HUDEP-2 (cell line): ENCODE results near the gene OR2D3.
"Not testable (repeated sequence)": the region's sequence is repeated elsewhere in the genome, so short reads cannot be mapped to it uniquely, and the experiment has no call there.

Source experiments
- DNase-seq, 76 experiments: peaks; one replicate each; lab custom pipeline; 2025; ENCODE audit not compliant: unreplicated experiment in 76 of 76; lab: John Stamatoyannopoulos, UW

The OR2D3 gene

GRCh38 chr11:6920702-6921101 is at the start of gene OR2D3:
OR2D3 (plus strand) TSS chr11:6921002; CDS start chr11:6921002, 0 bp downstream.
- DNase-seq = no peak

- DNase-seq = no peak
These were observed 49.5 kb upstream of the OR2D3 start for GRCh38 chr11:6871278-6871677.

- DNase-seq = no peak
These were observed 45.0 kb upstream of the OR2D3 start for GRCh38 chr11:6875761-6876160.

- no peak for DNase-seq
These were observed 44.5 kb upstream of the OR2D3 start, which contains the start of gene OR10A4 for GRCh38 chr11:6876325-6876724. OR10A4 (plus strand) TSS chr11:6876625; CDS start chr11:6876648, 23 bp downstream.

- DNase-seq = no peak
These were observed 43.9 kb upstream of the OR2D3 start for GRCh38 chr11:6876914-6877313.

GRCh38 chr11:6882751-6883150 is 38.1 kb upstream of the OR2D3 start:
- DNase-seq = no peak

GRCh38 chr11:6887711-6888110 is 33.1 kb upstream of the OR2D3 start:
- DNase-seq = not testable (repeated sequence)

- no peak for DNase-seq
These were observed 32.0 kb upstream of the OR2D3 start for GRCh38 chr11:6888830-6889229.

- no peak for DNase-seq
These were observed 31.0 kb upstream of the OR2D3 start for GRCh38 chr11:6889835-6890234.

- DNase-seq = no peak
These were observed 28.4 kb upstream of the OR2D3 start, which contains the start of gene OR2D2 for GRCh38 chr11:6892400-6892799. OR2D2 (minus strand) TSS chr11:6892500; CDS start chr11:6892500, 0 bp downstream.

- DNase-seq = no peak
These were observed 26.7 kb upstream of the OR2D3 start for GRCh38 chr11:6894097-6894496.

- DNase-seq = no peak
These were observed 25.8 kb upstream of the OR2D3 start for GRCh38 chr11:6895010-6895409.

- DNase-seq = no peak
These were observed 21.9 kb upstream of the OR2D3 start for GRCh38 chr11:6898911-6899310.

GRCh38 chr11:6900327-6900999 is 20.3 kb upstream of the OR2D3 start:
- no peak for DNase-seq

GRCh38 chr11:6904804-6905203 is 16.0 kb upstream of the OR2D3 start:
- not testable (repeated sequence) for DNase-seq

- no peak for DNase-seq
These were observed 9.4 kb upstream of the OR2D3 start for GRCh38 chr11:6911378-6911777.

- DNase-seq = no peak
These were observed 8.9 kb upstream of the OR2D3 start for GRCh38 chr11:6911948-6912347.

- no peak for DNase-seq
These were observed 1.1 kb upstream of the OR2D3 start for GRCh38 chr11:6919698-6920097.

GRCh38 chr11:6925007-6925577 is 4.3 kb downstream of the OR2D3 start:
- DNase-seq = no peak

- DNase-seq = no peak
These were observed 4.9 kb downstream of the OR2D3 start for GRCh38 chr11:6925636-6926207.

- peak in 39 of 76 experiments; percentile 4 to 82 (median 50) for DNase-seq
These were observed 5.6 kb downstream of the OR2D3 start, which contains the start of gene ZNF215 for GRCh38 chr11:6926208-6927029. ZNF215 (plus strand) TSS chr11:6926426; CDS start chr11:6932273, 5,847 bp downstream.
